ENCODE data around the gene DNAH11. TPM values are rescaled to one million over a fixed set of nuclear protein-coding genes. Genes with fewer than 3 reads are reported as not detected.
"Not testable (repeated sequence)": the region's sequence is repeated elsewhere in the genome, so short reads cannot be mapped to it uniquely, and the experiment has no call there.

DNAH11 gene
- total RNA-seq, 1 experiment from 2014 or later, result 1.9 TPM

DNA sequence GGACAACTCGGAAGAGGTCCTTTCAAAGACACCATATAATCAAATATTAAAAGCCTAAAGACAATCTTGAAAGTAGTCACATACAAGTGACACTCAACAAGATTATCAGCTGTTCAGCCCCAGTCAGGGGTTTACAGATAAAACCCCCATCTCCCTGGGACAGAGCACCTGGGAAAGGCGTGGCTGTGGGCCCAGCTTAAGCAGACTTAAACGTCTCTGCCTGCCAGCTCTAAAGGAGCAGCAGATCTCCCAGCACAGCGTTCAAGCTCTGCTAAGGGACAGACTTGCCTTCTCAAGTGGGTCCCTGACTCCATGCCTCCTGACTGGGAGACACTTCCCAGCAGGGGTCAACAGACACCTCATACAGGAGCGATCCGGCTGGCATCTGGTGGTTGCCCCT is 384.9 kb downstream of the DNAH11 start:
- no TSS peak for BruUV-seq (replicated peaks)

DNA sequence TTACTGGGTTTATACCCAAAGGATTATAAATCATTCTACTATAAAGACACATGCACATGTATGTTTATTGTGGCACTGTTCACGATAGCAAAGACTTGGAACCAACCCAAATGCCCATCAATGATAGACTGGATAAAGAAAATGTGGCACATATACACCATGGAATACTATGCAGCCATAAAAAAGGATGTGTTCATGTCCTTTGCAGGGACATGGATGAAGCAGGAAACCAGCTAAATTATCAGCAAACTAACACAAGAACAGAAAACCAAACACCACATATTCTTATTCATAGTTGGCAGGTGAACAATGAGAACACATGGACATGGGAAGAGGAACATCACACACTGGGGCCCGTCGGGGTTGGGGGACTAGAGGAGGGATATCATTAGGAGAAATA is 390.5 kb downstream of the DNAH11 start:
- H3K4me3 Mint-ChIP-seq (ENCODE audit: low read depth, unreplicated experiment); BruUV-seq (replicated peaks); H3K27ac Mint-ChIP-seq (ENCODE audit: unreplicated experiment); H3K36me3 Mint-ChIP-seq (ENCODE audit: insufficient read depth, unreplicated experiment); CTCF ChIA-PET; H3K9me3 Mint-ChIP-seq (ENCODE audit: low read depth, unreplicated experiment); H3K27me3 Mint-ChIP-seq (ENCODE audit: unreplicated experiment); intact Hi-C loops (cut with micrococcal nuclease; ENCODE audit: unreplicated experiment); DNase-seq: not testable (repeated sequence)
- H3K4me1 Mint-ChIP-seq (ENCODE audit: low read depth, unreplicated experiment), result peaks cover 14% of the 10 kb centered on the region

More for the DNA sequence above, 384.9 kb downstream of the DNAH11 start:
- H3K4me1 Mint-ChIP-seq (ENCODE audit: low read depth, unreplicated experiment), result no peaks in the 10 kb centered on the region
- no peaks in the 10 kb centered on the region for H3K27me3 Mint-ChIP-seq (ENCODE audit: unreplicated experiment)
- TF ChIP-seq, protein P1, sequence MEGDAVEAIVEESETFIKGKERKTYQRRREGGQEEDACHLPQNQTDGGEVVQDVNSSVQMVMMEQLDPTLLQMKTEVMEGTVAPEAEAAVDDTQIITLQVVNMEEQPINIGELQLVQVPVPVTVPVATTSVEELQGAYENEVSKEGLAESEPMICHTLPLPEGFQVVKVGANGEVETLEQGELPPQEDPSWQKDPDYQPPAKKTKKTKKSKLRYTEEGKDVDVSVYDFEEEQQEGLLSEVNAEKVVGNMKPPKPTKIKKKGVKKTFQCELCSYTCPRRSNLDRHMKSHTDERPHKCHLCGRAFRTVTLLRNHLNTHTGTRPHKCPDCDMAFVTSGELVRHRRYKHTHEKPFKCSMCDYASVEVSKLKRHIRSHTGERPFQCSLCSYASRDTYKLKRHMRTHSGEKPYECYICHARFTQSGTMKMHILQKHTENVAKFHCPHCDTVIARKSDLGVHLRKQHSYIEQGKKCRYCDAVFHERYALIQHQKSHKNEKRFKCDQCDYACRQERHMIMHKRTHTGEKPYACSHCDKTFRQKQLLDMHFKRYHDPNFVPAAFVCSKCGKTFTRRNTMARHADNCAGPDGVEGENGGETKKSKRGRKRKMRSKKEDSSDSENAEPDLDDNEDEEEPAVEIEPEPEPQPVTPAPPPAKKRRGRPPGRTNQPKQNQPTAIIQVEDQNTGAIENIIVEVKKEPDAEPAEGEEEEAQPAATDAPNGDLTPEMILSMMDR (IDR thresholded peaks at IDR 0.05; ENCODE audit: unreplicated experiment), result no peak
- intact Hi-C loops (cut with micrococcal nuclease; ENCODE audit: unreplicated experiment), result no loop called here
- H3K4me3 Mint-ChIP-seq (ENCODE audit: low read depth, unreplicated experiment), result no peak overlapping the region
- H3K36me3 Mint-ChIP-seq (ENCODE audit: insufficient read depth, unreplicated experiment), result no peaks in the 10 kb centered on the region
- H3K27ac Mint-ChIP-seq (ENCODE audit: unreplicated experiment), result no peak overlapping the region
- H3K9me3 Mint-ChIP-seq (ENCODE audit: low read depth, unreplicated experiment), result peaks cover 5% of the 10 kb centered on the region
- CTCF ChIA-PET, result interaction anchor here (0.6 kb wide), 1 partner anchor 73 kb away, joined by 5 read pairs; no protein-coding TSS in a partner anchor
- DNase-seq, result no peak

DNA sequence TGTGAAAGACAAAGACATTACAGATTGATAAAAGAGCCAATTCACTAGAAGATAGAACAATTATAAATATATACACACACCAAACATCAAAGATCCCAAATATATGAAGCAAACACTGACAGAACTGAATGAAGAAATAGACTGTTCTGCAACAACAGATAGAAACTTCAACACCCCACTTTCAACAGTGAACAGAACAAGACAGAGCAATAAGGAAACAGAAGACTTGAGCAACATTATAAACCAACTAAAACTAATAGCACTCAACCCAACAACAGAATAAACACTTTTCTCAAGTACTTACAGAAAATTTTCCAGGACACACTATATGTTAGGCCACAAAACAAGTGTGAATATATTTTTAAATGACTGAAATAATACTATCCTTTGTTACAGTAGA is 392.0 kb downstream of the DNAH11 start:
- CTCF ChIA-PET, result no interaction called here
- Mint-ChIP-seq H3K36me3 (ENCODE audit: insufficient read depth, unreplicated experiment) (no peaks in the 10 kb centered on the region), H3K4me1 (ENCODE audit: low read depth, unreplicated experiment) (peaks cover 14% of the 10 kb centered on the region), H3K27me3 (ENCODE audit: unreplicated experiment) (no peaks in the 10 kb centered on the region), H3K27ac (ENCODE audit: unreplicated experiment) (no peak overlapping the region), H3K9me3 (ENCODE audit: low read depth, unreplicated experiment) (peaks cover 6% of the 10 kb centered on the region), H3K4me3 (ENCODE audit: low read depth, unreplicated experiment) (no peak overlapping the region)
- no TSS peak for BruUV-seq (replicated peaks)
- intact Hi-C loops (cut with micrococcal nuclease; ENCODE audit: unreplicated experiment), result no loop called here
- no peak for DNase-seq
- TF ChIP-seq, protein P1 (IDR thresholded peaks at IDR 0.05; ENCODE audit: unreplicated experiment), result no peak

DNA sequence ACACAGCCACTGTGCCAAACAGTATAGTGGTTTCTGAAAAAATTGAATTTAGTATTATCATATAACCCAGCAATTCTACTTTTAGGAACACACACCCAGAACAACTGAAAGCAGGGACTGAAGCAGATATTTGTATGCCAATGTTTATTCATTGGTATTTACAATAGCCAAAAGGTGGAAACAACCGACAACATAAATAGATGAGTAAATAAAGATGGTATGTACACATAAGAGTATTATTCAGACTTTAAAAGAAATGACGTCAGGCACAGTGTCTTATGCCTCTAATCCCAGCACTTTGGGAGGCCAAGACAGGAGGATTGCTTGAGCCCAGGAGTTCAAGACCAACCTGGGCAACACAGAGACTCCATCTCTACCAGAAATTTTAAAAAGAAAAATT is 395.6 kb downstream of the DNAH11 start:
- H3K9me3 Mint-ChIP-seq (ENCODE audit: low read depth, unreplicated experiment), result peaks cover 2% of the 10 kb centered on the region
- no peak overlapping the region for H3K27ac Mint-ChIP-seq (ENCODE audit: unreplicated experiment)
- CTCF ChIA-PET, result no interaction called here
- no peak overlapping the region for H3K4me3 Mint-ChIP-seq (ENCODE audit: low read depth, unreplicated experiment)
- intact Hi-C loops (cut with micrococcal nuclease; ENCODE audit: unreplicated experiment), result no loop called here
- H3K36me3 Mint-ChIP-seq (ENCODE audit: insufficient read depth, unreplicated experiment), result no peaks in the 10 kb centered on the region
- no peak for DNase-seq
- H3K27me3 Mint-ChIP-seq (ENCODE audit: unreplicated experiment), result no peaks in the 10 kb centered on the region
- H3K4me1 Mint-ChIP-seq (ENCODE audit: low read depth, unreplicated experiment), result peaks cover 40% of the 10 kb centered on the region
- TF ChIP-seq, protein P1 (IDR thresholded peaks at IDR 0.05; ENCODE audit: unreplicated experiment), result no peak
- BruUV-seq (replicated peaks), result no TSS peak

DNA sequence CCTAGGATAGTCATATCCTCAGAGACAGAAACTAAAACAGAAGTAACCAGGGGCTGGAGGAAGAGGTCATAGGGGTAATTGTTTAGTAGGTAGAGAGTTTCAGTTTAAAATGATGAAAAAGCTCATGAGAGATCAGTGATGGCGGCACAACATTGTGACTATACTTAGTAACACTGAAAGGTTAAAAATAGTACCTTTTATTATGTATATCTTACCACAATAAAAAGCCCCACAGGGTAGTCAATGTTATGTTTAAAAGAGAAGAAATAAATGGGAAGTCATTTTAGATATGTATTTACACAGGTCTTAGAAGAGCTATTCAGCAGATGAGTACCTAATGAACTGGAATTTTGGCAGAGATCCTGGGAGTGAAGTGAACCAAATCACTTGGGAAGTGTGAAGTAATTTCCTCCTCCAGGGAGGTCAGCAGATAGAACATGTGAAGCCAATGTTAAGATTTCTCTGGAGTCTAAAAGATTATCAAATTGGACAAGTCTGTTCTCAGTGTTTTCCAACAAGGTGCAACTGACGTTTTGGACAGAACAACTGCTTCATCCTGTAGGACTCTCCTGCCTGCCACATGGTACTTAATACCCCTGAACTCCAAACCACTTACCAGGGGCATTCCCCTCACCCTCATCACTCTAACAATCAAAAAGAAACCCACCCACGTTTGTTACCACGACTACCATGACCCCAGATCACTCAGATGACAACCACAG is 396.5 kb downstream of the DNAH11 start:
- no peak for DNase-seq
- no peak overlapping the region for H3K27ac Mint-ChIP-seq (ENCODE audit: unreplicated experiment)
- H3K36me3 Mint-ChIP-seq (ENCODE audit: insufficient read depth, unreplicated experiment), result peaks cover 3% of the 10 kb centered on the region
- no TSS peak for BruUV-seq (replicated peaks)
- no peaks in the 10 kb centered on the region for H3K27me3 Mint-ChIP-seq (ENCODE audit: unreplicated experiment)
- H3K9me3 Mint-ChIP-seq (ENCODE audit: low read depth, unreplicated experiment), result peaks cover 2% of the 10 kb centered on the region
- no peak overlapping the region for H3K4me3 Mint-ChIP-seq (ENCODE audit: low read depth, unreplicated experiment)
- TF ChIP-seq, protein P1 (IDR thresholded peaks at IDR 0.05; ENCODE audit: unreplicated experiment), result no peak
- CTCF ChIA-PET, result interaction anchor here (0.5 to 1.1 kb wide), 6 partner anchors 12 to 504 kb away, joined by 3 to 7 read pairs (median 5); no protein-coding TSS in a partner anchor
- intact Hi-C loops (cut with micrococcal nuclease; ENCODE audit: unreplicated experiment), result no loop called here
- peaks cover 37% of the 10 kb centered on the region for H3K4me1 Mint-ChIP-seq (ENCODE audit: low read depth, unreplicated experiment)

All from Calu3 (cell line).